GM18502 (cell line): Measurements from ENCODE around the gene RAVER1.
A peak's percentile ranks its signal among the peaks of the same experiment; 100 is the strongest.
"Not testable (repeated sequence)": the region's sequence is repeated elsewhere in the genome, so short reads cannot be mapped to it uniquely, and the experiment has no call there.

Source experiments
- ATAC-seq: cut with Tn5 transposase; IDR thresholded peaks from one replicate; pipeline ENCODE4 v1.9.1; 2021; ENCODE audit warnings: mild to moderate bottlenecking; ENCODE audit not compliant: unreplicated experiment, poor library complexity

Gene RAVER1

GRCh38 chr19:10332965-10333757 lies at the start of gene RAVER1:
TSS of gene RAVER1 (minus strand) at chr19:10333529. CDS start at chr19:10333507, 22 bp downstream.
- peak; percentile 88 for ATAC-seq

- ATAC-seq, result not testable (repeated sequence)
Measured at GRCh38 chr19:10383223-10383499, 49.8 kb upstream of the RAVER1 start.

GRCh38 chr19:10380313-10381102 lies 47.2 kb upstream of the RAVER1 start, which contains the start of gene TYK2:
TSS of gene TYK2 (minus strand) at chr19:10380572. CDS start at chr19:10378406, 2,166 bp downstream.
- peak; percentile 91 for ATAC-seq

GRCh38 chr19:10379880-10380312 lies 46.6 kb upstream of the RAVER1 start:
- ATAC-seq, result no peak

GRCh38 chr19:10378124-10378523 lies 44.8 kb upstream of the RAVER1 start:
- no peak for ATAC-seq

GRCh38 chr19:10377140-10377640 lies 43.9 kb upstream of the RAVER1 start:
- ATAC-seq, result not testable (repeated sequence)

- ATAC-seq, result no peak
Measured at GRCh38 chr19:10374931-10375330, 41.6 kb upstream of the RAVER1 start.

GRCh38 chr19:10372690-10373089 lies 39.4 kb upstream of the RAVER1 start:
- ATAC-seq, result no peak

- no peak for ATAC-seq
Measured at GRCh38 chr19:10368101-10368803, 34.9 kb upstream of the RAVER1 start.

GRCh38 chr19:10366950-10367512 lies 33.7 kb upstream of the RAVER1 start:
- ATAC-seq, result not testable (repeated sequence)

GRCh38 chr19:10365518-10365917 lies 32.2 kb upstream of the RAVER1 start:
- no peak for ATAC-seq

- no peak for ATAC-seq
Measured at GRCh38 chr19:10364644-10365043, 31.3 kb upstream of the RAVER1 start.

- no peak for ATAC-seq
Measured at GRCh38 chr19:10363789-10364281, 30.5 kb upstream of the RAVER1 start.

- no peak for ATAC-seq
Measured at GRCh38 chr19:10362259-10362658, 28.9 kb upstream of the RAVER1 start.

- no peak for ATAC-seq
Measured at GRCh38 chr19:10361569-10362011, 28.3 kb upstream of the RAVER1 start.

- no peak for ATAC-seq
Measured at GRCh38 chr19:10356431-10356830, 23.1 kb upstream of the RAVER1 start.

- ATAC-seq, result no peak
Measured at GRCh38 chr19:10353793-10354391, 20.6 kb upstream of the RAVER1 start.

- no peak for ATAC-seq
Measured at GRCh38 chr19:10352764-10353671, 19.7 kb upstream of the RAVER1 start.

- ATAC-seq, result no peak
Measured at GRCh38 chr19:10346509-10346908, 13.2 kb upstream of the RAVER1 start.
